GM21447 (cell line): Measurements from ENCODE around the gene ADGRV1.
"Not testable (repeated sequence)": the region's sequence is repeated elsewhere in the genome, so short reads cannot be mapped to it uniquely, and the experiment has no call there.

Experiments
- ATAC-seq: cut with Tn5 transposase; IDR thresholded peaks from one replicate; pipeline ENCODE4 v1.9.1; 2021; ENCODE audit not compliant: unreplicated experiment

Gene ADGRV1

DNA sequence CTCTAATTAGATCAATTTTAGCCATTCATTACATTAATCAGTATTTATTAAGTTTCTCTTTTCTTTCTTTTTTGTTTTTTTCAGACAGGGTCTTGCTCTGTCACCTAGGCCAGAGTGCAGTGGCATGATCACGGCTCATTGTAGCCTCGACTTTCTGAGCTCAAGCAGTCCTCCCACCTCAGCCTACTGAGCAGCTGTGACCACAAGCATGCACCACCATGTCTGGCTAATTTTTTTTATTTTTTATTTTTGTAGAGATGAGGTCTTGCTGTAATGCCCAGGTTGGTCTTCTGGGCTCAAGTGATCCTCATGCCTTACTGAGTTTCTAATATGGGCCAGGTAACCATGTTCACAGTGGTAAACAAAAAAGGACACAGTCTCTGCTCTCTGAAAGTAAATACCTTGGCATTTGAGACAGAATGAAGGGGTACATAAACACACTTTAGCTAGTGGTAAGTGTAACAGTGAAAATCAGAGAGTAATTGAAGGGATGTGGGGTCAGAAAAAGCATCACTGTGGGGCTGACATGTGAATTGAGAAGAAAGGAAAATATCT lies 336.3 kb downstream of the ADGRV1 start:
- ATAC-seq, result no peak

DNA sequence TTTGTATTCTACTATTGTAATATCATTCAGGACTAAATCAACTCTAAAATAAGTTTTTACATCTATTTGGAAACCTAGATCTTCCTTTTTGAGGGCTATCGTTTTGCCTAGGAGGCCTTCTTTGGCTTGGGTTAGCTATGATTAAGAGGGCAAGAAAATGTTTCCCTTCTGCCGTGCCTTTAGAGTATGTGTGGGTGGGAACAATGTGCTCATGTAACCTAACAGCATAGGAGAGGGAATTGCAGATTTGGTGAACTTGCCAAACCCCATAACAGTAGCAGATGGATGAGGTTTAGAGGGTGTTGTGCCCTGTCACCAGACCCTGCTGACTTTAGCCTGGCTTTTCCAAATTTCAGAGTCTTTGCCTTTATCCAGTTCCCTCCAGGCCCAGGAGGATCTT lies 339.0 kb downstream of the ADGRV1 start:
- no peak for ATAC-seq

DNA sequence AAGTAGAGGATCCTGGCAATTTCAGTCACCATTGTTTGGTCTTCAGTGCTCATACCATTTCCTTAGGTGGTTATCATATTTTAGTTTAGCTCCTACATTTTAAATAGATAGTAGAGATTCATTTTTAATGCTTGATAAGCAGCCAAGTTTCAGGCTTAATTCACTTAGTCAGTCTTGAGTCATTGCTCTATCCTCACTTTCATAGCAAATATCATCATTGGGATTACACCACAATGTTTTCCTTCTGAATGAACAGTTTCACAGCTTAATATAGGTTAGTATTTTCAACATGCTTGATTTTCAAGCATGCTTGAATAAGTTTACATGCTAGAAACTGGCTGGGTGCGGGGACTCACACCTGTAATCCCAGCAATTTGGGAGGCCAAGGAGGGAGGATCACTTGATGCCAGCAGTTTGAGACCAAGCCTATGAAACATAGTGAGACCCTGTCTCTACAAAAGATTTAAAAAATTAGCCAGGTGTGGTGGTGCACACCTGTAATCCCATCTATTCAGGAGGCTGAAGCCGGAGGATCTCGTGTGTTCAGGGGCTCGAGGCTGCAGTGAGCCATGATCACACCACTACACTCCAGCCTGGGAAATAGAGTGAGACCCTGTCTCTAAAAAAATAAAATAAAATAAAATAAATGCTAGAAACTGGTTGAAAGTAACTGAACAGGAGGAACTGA lies 339.9 kb downstream of the ADGRV1 start:
- ATAC-seq, result no peak

DNA sequence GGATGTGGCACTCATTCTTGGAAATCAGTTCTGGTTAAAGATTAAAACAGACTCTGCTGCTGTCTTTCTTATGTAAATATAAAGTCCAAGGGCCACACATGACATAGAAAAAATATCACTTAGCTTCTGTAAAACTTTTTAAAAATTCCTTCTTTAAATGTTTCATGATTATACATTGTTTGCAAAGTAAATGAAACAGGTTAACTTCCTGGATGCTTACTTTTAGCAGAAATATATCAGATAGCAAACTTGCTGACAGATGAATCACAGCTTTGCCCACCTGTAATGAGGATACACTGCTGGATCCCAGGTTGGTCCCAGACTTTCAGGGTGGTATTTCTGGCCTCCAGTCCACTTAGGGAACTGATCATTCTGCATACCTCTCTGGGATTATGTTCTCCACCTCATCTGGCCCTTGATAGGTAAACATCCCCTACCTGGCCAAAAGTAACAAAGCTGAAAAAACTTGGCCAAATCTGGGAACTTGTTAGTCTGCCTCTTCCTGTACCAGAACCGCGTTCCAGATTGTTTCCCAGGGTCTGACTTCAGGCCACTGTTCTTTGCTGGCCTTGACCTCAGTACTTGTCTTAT lies 340.5 kb downstream of the ADGRV1 start:
- no peak for ATAC-seq

DNA sequence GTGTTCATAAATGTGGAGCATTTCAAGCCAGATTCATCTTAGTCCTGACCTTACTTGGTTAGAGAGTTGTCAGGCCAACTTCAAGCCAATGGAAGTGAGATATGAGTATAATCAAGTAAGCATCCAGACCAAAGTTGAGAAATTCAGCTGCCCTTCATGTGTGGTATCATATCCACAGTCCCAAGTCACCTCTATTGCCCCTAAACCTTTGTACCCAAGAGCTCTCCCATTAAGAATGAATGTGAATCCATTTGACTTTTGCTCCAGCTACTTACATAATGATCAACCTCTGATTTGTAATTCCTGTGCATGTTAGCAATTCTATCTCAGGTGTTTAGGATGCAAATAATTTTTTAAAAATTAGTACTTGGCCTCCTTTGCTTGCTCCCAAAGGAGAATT lies 342.7 kb downstream of the ADGRV1 start:
- ATAC-seq, result no peak

DNA sequence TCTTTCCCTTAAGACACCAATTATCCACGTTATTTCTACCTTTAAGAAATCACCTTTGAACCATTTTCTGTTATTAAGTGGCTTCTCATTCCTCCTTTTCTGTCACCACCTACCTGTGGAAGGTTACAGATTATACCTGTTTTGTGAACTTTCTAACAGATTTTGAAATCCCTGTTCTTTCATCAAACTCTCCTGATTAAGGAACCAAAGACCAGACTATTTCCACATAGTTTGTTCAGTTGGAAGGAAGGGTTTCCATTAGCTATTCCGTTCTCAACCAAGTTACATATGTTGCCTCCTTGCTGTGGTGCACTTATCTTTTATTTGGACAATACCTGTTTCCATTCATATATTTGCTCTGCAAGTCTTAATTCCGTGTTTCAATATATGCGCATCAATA lies 343.6 kb downstream of the ADGRV1 start:
- no peak for ATAC-seq

DNA sequence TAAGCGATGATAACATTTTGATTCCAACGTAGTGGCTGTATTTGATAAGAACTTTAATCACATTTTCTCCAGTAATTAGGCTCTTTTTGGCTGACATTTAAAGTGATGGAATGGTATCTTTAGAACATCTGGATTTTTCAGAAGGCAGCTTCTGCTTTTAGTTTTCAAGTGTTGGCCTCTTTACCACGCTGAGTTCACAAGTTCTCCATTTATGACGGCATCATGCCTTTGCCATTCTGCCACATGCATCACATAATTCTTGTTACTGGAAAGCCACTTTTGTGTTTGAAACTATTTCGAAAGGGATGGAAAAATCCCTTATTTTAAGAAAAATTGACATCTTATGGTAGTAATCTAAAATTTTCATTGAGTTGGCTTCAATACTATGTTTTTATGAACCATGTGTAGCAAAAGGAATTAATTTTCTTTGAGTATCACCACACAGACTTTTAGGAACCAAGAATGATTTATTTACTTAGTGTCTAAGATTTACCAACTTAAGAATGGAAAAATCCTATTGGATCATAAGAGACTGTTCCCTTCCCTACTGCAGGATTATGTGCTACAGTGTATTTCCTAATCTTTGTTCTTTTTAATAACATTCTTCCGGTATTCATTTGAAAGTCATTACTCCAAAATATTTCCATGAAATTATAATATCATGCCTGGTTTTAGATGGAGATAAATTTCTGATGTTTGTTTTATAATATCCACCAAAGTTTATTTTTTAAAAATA lies 344.2 kb downstream of the ADGRV1 start:
- ATAC-seq, result no peak

DNA sequence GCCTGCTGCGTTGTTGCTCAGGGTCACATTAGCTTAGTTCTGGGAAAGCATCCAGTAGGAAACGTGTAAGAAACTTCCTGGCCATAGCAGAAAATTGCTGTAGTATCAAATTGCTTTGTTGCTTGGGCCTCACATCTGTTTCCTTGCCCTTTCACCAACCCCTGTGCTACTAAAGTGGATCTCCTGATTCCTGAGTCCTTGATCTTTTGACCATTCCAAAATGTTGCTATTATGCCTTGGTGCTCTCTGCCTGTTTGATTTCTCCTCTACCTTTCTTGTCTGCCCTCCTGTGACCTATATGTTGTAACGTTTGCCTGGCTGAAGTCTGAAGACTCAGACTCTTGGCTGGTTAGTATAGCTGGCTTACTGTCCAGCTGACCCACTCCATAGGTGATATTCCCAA lies 350.5 kb downstream of the ADGRV1 start:
- no peak for ATAC-seq

DNA sequence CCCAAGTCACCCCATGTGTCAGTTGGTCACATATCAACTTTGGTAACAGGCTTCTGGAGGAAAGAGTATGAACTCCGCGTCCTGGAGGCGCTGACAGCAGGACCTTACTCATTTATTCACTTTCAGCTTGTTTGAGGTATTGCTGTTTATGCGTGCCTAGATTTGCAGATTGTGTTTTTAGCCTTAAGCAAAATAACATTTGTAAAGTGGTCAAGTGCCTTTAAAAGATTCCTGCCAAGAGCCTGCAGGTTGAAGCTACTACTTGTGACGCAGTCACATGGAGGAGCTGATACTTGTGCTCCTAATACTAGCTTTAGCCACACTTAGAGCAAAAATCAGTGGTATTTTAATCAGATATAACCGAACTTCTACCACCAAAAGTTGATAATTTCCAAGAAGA lies 351.3 kb downstream of the ADGRV1 start:
- ATAC-seq, result no peak

DNA sequence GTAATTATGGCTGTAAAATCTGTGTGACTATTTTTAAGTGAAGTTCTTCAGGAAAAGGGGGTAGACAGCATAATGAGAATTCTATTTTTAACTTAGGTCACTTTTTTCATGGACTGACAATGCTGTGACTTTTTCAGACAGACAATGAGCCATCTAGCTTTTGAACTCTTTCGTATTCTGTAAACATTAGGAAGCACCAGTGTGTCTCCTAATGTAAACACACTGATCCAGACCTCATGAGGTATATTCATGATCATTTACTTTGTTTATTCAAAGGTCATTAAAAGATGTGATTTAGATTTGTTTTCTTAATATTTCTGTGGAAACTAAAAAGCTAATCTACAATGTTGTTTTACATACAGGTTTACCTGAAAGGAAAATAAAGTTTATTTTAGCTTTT lies 352.6 kb downstream of the ADGRV1 start:
- no peak for ATAC-seq

DNA sequence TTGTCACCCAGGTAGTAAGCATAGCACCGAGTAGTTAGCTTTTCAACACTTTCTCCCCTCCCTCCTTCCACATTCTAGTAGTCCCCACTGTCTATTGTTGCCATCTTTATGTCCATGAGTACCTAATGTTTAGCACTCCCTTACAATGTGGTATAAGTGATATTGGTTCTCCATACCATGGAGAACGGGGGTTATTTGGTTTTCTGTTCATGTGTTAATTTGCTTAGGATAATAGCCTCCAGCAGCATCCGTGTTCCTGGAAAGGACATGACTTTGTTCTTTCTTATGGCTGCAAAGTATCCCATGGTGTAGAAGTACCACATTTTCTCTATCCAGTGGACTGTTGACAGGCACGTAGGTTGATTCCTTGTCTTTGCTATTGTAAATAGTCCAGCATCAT lies 353.9 kb downstream of the ADGRV1 start:
- no peak for ATAC-seq

DNA sequence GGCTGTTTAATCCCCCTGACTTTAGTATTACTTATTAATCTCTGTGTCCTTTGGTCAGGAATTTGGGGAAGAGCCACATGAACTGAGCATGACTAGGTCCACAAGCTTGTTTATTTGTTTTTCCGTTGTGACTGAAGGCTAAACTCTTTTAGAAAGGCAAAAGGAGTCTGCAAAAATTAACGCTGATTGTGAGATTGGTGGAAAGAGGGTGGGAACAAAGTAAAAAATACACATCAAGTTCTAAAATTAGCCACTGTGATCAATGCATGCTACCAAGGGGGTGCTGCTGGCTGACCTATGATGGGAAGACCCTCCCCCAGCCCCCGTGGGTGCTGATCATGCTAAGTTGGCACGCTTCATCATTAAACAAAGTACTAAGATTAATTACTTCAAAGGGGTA lies 356.8 kb downstream of the ADGRV1 start:
- no peak for ATAC-seq

DNA sequence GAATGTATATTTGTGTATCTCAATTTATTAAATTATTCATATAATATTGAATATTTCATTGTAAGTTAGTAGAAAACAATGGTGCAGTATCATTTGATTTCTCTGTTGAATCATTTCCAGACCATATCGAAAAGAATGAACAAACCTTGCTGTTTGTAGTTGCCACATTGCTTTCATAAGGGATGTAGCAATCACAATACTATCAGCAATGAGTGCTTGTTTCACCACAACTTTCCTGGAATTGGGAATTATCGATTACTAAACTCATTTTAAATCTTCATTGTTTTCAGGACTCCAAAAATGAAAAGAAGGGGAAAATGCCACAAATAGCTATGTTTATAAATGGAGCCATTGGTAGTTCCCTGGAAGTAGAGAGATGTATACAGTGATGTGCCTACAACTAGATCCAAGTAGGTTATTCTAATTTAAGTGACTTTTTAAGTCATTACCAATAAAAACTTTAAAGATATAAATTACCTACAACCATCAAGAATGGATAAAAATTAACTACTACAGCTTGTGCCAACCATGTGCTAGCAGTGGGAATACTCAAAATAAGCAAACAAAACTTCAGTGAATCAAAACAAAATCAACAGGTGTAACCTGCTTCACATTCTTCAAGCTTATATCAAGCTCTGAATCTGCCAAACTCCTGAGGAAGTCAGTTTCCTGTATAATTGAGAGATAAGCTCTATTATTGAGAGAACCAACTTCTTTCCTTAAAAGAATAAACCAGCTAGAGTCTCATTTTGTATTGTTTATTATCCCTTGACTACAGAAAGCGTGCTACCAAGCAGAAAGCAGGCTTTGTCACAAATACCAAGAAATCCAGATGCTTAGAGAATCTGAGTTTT lies 358.6 kb downstream of the ADGRV1 start:
- no peak for ATAC-seq

DNA sequence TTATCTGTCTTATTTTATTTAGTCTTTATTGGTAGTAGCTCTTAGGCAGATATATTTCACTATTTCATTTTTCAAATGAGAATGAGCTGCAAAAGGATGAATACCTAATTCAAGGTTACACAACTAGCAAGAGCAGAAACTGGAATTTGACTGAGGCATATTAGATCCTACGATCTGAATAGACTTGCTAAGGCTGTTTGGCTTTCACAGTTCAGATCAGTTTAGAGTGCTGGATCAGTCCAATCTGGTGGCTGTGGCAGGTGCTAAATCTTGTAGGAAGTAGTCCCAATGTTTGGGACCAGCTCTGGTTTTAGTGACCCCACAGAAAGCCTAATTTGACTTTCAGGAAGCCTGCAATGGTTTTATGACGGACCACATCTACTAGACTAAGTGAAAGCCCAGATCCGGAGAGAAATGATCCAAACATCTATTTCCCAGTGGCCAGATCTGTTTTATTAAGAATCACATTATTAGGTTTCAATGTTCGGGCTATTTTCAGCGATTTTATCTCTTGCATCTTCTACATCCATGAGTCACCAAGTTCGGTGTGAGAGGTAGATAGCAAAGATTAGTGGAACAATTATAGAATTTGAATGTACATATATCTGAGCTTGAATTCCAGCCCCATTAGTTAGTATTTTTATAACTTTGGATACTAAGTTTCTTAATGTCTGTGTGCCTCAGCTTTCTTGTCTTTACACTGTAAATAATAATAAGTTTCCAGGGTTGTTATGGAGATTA lies 359.5 kb downstream of the ADGRV1 start:
- no peak for ATAC-seq

DNA sequence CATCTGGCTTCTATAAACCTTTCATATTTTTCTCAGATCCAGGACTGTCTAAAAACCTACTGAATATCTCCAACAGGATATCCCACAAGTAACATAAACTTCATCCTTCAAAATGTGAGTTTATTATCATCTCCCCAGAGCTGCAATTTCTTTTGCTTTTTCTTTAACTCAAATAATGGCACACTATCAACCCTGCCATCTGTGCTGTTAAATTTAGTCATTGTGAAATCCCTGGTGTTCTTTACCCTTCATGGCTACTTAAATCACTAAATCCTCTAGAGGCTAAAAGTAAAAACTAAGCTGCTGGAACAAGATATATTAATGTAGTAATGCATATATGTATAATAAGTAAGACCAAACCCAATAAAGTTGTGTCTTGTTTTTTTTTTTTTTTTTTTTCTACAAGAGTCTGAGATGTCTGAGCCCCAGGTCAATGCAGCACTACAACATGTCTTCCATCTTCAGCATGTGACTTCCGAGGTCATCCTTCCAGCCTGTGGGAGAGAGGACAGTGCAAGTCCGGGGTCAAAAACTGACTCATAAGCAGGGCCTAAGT lies 362.9 kb downstream of the ADGRV1 start:
- no peak for ATAC-seq

DNA sequence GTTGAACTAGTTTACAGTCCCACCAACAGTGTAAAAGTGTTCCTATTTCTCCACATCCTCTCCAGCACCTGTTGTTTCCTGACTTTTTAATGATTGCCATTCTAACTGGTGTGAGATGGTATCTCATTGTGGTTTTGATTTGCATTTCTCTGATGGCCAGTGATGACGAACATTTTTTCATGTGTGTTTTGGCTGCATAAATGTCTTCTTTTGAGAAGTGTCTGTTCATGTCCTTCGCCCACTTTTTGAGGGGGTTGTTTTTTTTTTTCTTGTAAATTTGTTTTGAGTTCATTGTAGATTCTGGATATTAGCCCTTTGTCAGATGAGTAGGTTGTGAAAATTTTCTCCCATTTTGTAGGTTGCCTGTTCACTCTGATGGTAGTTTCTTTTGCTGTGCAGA lies 365.6 kb downstream of the ADGRV1 start:
- not testable (repeated sequence) for ATAC-seq

DNA sequence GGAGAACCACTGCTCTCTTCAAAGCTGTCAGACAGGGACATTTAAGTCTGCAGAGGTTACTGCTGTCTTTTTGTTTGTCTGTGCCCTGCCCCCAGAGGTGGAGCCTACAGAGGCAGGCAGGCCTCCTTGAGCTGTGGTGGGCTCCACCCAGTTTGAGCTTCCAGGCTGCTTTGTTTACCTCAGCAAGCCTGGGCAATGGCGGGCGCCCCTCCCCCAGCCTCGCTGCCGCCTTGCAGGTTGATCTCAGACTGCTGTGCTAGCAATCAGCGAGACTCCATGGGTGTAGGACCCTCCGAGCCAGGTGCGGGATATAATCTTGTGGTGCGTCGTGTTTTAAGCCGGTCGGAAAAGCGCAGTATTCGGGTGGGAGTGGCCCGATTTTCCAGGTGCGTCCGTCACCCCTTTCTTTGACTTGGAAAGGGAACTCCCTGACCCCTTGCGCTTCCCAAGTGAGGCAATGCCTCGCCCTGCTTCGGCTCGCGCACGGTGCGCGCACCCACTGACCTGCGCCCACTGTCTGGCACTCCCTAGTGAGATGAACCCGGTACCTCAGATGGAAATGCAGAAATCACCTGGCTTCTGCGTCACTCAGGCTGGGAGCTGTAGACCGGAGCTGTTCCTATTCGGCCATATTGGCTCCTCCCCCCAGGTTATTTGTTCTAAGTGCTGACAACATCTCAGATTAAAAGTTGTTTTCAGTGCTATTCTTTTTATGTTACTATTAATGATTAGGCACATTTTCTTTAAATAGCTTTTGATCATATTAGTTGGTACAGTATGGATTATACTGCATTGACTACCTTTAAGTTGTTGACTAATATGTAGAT lies 370.6 kb downstream of the ADGRV1 start:
- ATAC-seq, result not testable (repeated sequence)

DNA sequence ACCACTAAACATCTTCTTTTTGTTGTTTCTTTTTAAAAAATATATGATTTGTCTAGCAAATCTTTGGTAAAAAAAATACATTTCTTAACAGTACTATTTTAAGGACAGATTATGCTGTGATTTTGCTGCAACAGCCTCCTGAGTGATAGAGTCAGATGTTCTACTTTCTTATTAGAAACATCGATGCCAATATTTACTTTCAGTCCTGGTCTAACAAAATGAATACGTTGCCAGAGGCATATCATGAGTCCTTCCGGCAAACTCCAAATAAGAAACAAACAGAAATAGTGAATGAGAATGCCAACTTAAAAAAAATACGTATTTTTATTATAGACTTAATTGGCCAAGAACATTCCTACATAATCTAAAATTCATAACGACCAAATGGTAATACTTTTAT lies 371.5 kb downstream of the ADGRV1 start:
- no peak for ATAC-seq

DNA sequence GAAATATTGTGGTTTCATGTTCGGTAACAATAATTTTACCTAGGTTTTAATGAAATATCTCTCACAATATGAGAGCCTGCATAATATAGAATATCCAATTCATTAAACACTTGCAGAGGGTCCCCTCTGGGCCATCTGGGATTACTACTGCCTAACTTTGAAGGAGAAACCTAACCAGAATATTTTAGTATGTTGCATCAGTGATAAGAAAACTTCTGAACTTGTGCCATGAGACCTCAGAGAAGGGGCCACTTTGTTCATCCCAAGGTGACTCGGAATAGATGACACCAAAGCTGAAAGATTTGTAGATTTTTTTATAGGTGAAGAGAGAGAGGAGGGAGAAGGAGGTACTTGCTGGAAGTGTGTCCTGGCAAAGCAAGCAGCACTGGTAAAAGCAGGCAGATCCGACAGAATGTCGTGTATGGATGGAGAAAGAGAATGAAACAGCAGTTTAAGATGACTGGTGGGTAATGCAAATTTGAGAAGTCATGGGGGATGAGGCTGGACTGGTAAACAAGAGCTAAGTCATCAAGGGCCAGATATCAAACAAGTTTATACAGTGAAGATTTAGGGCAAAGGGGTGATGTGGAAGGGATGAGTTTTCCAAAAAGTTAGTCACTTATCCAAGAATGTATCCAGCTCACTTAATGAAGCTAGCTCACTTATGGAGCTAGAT lies 372.3 kb downstream of the ADGRV1 start:
- ATAC-seq, result no peak
